ENCODE data around the gene VPS13A.

- no peak for TF ChIP-seq CTCF (IDR thresholded peaks at IDR 0.05)
- no peak for TF ChIP-seq ZFX (IDR thresholded peaks at IDR 0.05; ENCODE audit: borderline replicate concordance)
These were observed 270.3 kb downstream of the VPS13A start for GRCh38 chr9:77447646-77448045.
